Measurements from ENCODE around the gene ANGPTL8.
A peak's percentile ranks its signal among the peaks of the same experiment; 100 is the strongest.

The ANGPTL8 gene

GRCh38 chr19:11239377-11240000 lies at the start of gene ANGPTL8:
TSS of gene ANGPTL8 (plus strand) at chr19:11239619. CDS start at chr19:11239638, 19 bp downstream.
- DNase-seq: no peak

GRCh38 chr19:11190501-11190900 lies 48.9 kb upstream of the ANGPTL8 start:
- DNase-seq: no peak

GRCh38 chr19:11191273-11191755 lies 48.1 kb upstream of the ANGPTL8 start:
- DNase-seq: no peak

- no peak for DNase-seq
Measured at GRCh38 chr19:11191934-11192333, 47.5 kb upstream of the ANGPTL8 start.

GRCh38 chr19:11192957-11193939 lies 46.2 kb upstream of the ANGPTL8 start:
- DNase-seq: no peak

- DNase-seq: no peak
Measured at GRCh38 chr19:11194173-11194572, 45.2 kb upstream of the ANGPTL8 start.

- no peak for DNase-seq
Measured at GRCh38 chr19:11194656-11195558, 44.5 kb upstream of the ANGPTL8 start.

- DNase-seq: no peak
Measured at GRCh38 chr19:11195681-11196080, 43.7 kb upstream of the ANGPTL8 start.

- DNase-seq: no peak
Measured at GRCh38 chr19:11196406-11197287, 42.8 kb upstream of the ANGPTL8 start.

- peak; percentile 78 for DNase-seq
Measured at GRCh38 chr19:11197291-11198174, 41.9 kb upstream of the ANGPTL8 start, which contains the start of gene KANK2. TSS of gene KANK2 (minus strand) at chr19:11197545. CDS start at chr19:11194511, 3,034 bp downstream.

- DNase-seq: no peak
Measured at GRCh38 chr19:11198175-11198534, 41.3 kb upstream of the ANGPTL8 start.

GRCh38 chr19:11198769-11199424 lies 40.5 kb upstream of the ANGPTL8 start:
- DNase-seq: no peak

- DNase-seq: no peak
Measured at GRCh38 chr19:11199517-11199916, 39.9 kb upstream of the ANGPTL8 start.

- DNase-seq: no peak
Measured at GRCh38 chr19:11200015-11200574, 39.3 kb upstream of the ANGPTL8 start.

- DNase-seq: no peak
Measured at GRCh38 chr19:11200931-11201330, 38.5 kb upstream of the ANGPTL8 start.

GRCh38 chr19:11201791-11202190 lies 37.6 kb upstream of the ANGPTL8 start:
- no peak for DNase-seq

GRCh38 chr19:11202488-11203193 lies 36.8 kb upstream of the ANGPTL8 start:
- DNase-seq: no peak

GRCh38 chr19:11203194-11204075 lies 36.0 kb upstream of the ANGPTL8 start:
- DNase-seq: peak; percentile 57
